Mucosa of rectum (tissue), 2 donors: Measurements from ENCODE around the gene GRID2.

Experiments
- H3K27ac ChIP-seq, 2 donors: one replicate each; pipeline ENCODE4 v1.7.0; 2013; ENCODE audit warnings: inconsistent platforms in 2 of 2, low read depth in 2 of 2, low read length in 2 of 2
- H3K27me3 ChIP-seq, 2 donors: one replicate each; pipeline ENCODE4 v1.7.0; 2013; ENCODE audit warnings: low read length in 2 of 2; ENCODE audit not compliant: control insufficient read depth in 2 of 2, insufficient read depth in 2 of 2
- H3K36me3 ChIP-seq, 2 donors: one replicate each; pipeline ENCODE4 v1.7.0; 2013; ENCODE audit warnings: low read length in 2 of 2; ENCODE audit not compliant: control insufficient read depth in 2 of 2, insufficient read depth in 2 of 2
- H3K4me1 ChIP-seq, 2 donors: one replicate each; pipeline ENCODE4 v1.7.0; 2013; ENCODE audit warnings: low read length in 2 of 2, mild to moderate bottlenecking in 1 of 2; ENCODE audit not compliant: control insufficient read depth in 2 of 2, insufficient read depth in 2 of 2
- H3K4me3 ChIP-seq, 2 donors: one replicate each; pipeline ENCODE4 v1.7.0; 2013; ENCODE audit warnings: low read length in 2 of 2
- H3K9ac ChIP-seq, 2 donors: one replicate each; pipeline ENCODE4 v1.7.0; 2013; ENCODE audit warnings: low read length in 2 of 2, low read depth in 1 of 2, mild to moderate bottlenecking in 1 of 2
- H3K9me3 ChIP-seq, 2 donors: one replicate each; pipeline ENCODE4 v1.7.0; 2013; ENCODE audit warnings: low read length in 2 of 2; ENCODE audit not compliant: control insufficient read depth in 2 of 2
- donor health status: healthy.
- donor health status: Normal muscosa, but diverticular disease.

The GRID2 gene

GRCh38 chr4:92566269-92566668 lies 262.5 kb downstream of the GRID2 start:
- no peak overlapping the region for H3K4me3 ChIP-seq

GRCh38 chr4:92580816-92581215 lies 277.1 kb downstream of the GRID2 start:
- Histone ChIP-seq H3K9me3 (no peaks in the 10 kb centered on the region), H3K9ac (no peak overlapping the region), H3K4me1 (no peaks in the 10 kb centered on the region), H3K36me3 (no peaks in the 10 kb centered on the region), H3K27ac (no peak overlapping the region), H3K4me3 (no peak overlapping the region), H3K27me3 (no peaks in the 10 kb centered on the region)

More at GRCh38 chr4:92566269-92566668, 262.5 kb downstream of the GRID2 start:
- Histone ChIP-seq H3K36me3 (no peaks in the 10 kb centered on the region), H3K9ac (no peak overlapping the region), H3K4me1 (no peaks in the 10 kb centered on the region), H3K9me3 (no peaks in the 10 kb centered on the region), H3K27ac (no peak overlapping the region), H3K27me3 (no peaks in the 10 kb centered on the region)

- Histone ChIP-seq H3K4me1 (no peaks in the 10 kb centered on the region), H3K27me3 (no peaks in the 10 kb centered on the region)
Measured at GRCh38 chr4:92599044-92599443, 295.3 kb downstream of the GRID2 start.

GRCh38 chr4:92600638-92601037 lies 296.9 kb downstream of the GRID2 start:
- Histone ChIP-seq H3K4me3 (no peak overlapping the region), H3K4me1 (no peaks in the 10 kb centered on the region), H3K27ac (no peak overlapping the region), H3K36me3 (no peaks in the 10 kb centered on the region), H3K9ac (no peak overlapping the region), H3K27me3 (no peaks in the 10 kb centered on the region), H3K9me3 (no peaks in the 10 kb centered on the region)

More at GRCh38 chr4:92599044-92599443, 295.3 kb downstream of the GRID2 start:
- no peaks in the 10 kb centered on the region for H3K36me3 ChIP-seq
- no peak overlapping the region for H3K4me3 ChIP-seq
- H3K27ac ChIP-seq, result no peak overlapping the region
- no peaks in the 10 kb centered on the region for H3K9me3 ChIP-seq
- no peak overlapping the region for H3K9ac ChIP-seq

DNA sequence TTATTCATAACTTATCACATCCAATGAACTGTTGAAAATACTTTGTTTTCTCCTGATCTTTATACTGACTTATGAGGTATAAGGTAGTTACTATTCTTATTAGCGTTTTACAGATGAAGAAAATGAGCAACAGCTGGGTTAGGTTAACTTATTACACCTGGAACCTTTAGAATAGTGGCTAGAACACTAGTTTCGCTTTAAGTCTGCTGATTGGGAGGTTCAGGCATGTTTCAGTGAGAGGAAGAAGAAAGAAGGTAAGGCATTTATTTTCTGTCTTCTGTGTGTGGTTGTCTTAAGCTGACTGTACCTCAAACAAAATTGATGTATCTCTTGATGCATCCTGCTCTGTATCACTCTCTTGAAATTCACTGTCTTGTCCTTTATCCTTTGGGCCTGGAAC lies 302.5 kb downstream of the GRID2 start:
- Histone ChIP-seq H3K9ac (no peak overlapping the region), H3K4me1 (no peaks in the 10 kb centered on the region), H3K4me3 (no peak overlapping the region), H3K27ac (no peak overlapping the region), H3K9me3 (no peaks in the 10 kb centered on the region), H3K36me3 (no peaks in the 10 kb centered on the region), H3K27me3 (no peaks in the 10 kb centered on the region)

DNA sequence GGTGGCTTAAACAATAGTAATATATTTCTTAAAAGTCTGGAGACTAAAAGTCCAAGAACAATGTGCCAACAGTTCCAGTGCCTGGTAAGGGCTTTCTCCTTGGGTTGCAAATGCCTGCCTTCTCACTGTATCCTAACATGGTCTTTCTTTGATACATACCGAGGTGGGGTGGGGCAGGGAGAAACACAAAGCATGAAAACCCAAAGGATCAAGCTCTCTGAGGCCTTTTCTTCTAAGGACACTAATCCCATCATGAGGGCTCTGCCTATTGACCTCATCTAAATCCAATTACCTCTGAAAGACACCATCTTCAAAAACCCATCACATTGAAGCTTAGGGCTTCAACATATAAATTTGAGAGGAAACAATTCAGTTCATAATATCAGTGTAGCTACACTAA lies 311.3 kb downstream of the GRID2 start:
- no peaks in the 10 kb centered on the region for H3K4me1 ChIP-seq
- H3K36me3 ChIP-seq, result no peaks in the 10 kb centered on the region
- H3K27ac ChIP-seq, result no peak overlapping the region
- H3K9me3 ChIP-seq, result no peaks in the 10 kb centered on the region
- H3K27me3 ChIP-seq, result no peaks in the 10 kb centered on the region
- no peak overlapping the region for H3K4me3 ChIP-seq
- H3K9ac ChIP-seq, result no peak overlapping the region

GRCh38 chr4:92618968-92619367 lies 315.2 kb downstream of the GRID2 start:
- Histone ChIP-seq H3K4me1 (no peaks in the 10 kb centered on the region), H3K36me3 (no peaks in the 10 kb centered on the region), H3K27me3 (no peaks in the 10 kb centered on the region), H3K9ac (no peak overlapping the region), H3K27ac (no peak overlapping the region), H3K9me3 (no peaks in the 10 kb centered on the region), H3K4me3 (no peak overlapping the region)

- no peaks in the 10 kb centered on the region for H3K4me1 ChIP-seq
- no peak overlapping the region for H3K9ac ChIP-seq
Measured at GRCh38 chr4:92629302-92629701, 325.5 kb downstream of the GRID2 start.

DNA sequence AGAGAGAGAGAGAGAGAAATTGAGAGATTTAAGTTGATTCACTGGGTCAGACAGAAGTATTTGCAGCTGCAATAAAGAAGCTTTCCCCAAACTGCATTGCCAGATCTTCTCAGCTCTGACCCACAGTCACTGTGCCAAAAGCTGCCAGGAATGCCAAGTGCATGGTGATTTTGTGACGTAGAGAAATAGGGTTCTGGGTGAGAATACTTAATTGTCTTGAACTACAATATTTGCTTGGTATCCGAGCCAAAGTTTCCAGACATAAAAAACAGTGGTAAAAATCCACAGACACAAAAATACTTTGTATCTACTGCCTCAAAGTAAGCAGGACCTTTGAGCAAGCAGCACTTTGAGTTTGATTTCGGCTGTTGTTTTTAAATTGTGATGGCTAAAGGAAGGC lies 331.1 kb downstream of the GRID2 start:
- Histone ChIP-seq H3K4me3 (no peak overlapping the region), H3K9ac (no peak overlapping the region), H3K9me3 (no peaks in the 10 kb centered on the region), H3K27me3 (no peaks in the 10 kb centered on the region), H3K4me1 (no peaks in the 10 kb centered on the region), H3K36me3 (no peaks in the 10 kb centered on the region), H3K27ac (no peak overlapping the region)

More at GRCh38 chr4:92629302-92629701, 325.5 kb downstream of the GRID2 start:
- Histone ChIP-seq H3K9me3 (no peaks in the 10 kb centered on the region), H3K4me3 (no peak overlapping the region), H3K27me3 (no peaks in the 10 kb centered on the region), H3K27ac (no peak overlapping the region), H3K36me3 (no peaks in the 10 kb centered on the region)

DNA sequence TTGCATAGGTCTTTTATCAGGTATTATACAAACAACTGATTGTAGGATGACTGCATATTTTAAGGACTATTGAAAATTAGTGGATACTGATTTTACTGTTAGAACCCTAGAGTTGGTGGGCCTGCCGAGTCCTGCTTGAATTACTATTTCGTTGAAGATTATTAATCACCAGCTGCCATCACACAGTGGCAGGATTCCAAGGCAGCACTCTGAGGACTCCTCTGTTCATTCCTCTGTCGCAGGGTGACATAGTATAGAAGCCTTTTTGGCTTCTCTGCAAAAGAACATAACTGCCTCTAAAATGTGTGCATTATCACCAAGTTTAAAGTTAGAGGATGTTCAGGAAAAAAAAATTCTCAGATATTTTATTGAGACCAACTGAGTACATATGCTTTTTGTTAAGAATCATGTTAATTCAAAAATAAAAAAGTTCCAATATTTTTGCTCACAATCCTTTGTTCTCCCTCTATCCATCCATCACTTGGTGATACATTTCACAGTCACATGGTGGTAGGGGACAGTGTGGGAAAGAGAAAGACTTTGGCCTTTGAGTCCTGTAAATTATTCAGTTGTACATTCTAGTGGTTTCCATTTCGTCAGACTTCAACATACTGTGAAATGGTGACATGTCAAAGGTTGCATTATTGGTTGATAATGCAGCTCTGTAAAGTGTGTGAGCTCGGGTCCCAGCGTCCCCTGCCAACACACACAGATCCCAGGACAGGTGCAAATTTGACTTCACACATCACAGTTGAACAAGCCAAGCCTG lies 332.5 kb downstream of the GRID2 start:
- Histone ChIP-seq H3K9ac (no peak overlapping the region), H3K27ac (no peak overlapping the region), H3K4me3 (no peak overlapping the region), H3K36me3 (no peaks in the 10 kb centered on the region), H3K4me1 (no peaks in the 10 kb centered on the region), H3K27me3 (no peaks in the 10 kb centered on the region), H3K9me3 (no peaks in the 10 kb centered on the region)
